ENCODE results near the gene ISYNA1. TPM values are rescaled to one million over a fixed set of nuclear protein-coding genes. Genes with fewer than 3 reads are reported as not detected.

ISYNA1 gene
- total and polyA plus RNA-seq, 2 of the 13 experiments (the other 11 are each of a cell fraction or from before 2014, with no cell fraction given), result 29.6 to 48.5 TPM

DNA sequence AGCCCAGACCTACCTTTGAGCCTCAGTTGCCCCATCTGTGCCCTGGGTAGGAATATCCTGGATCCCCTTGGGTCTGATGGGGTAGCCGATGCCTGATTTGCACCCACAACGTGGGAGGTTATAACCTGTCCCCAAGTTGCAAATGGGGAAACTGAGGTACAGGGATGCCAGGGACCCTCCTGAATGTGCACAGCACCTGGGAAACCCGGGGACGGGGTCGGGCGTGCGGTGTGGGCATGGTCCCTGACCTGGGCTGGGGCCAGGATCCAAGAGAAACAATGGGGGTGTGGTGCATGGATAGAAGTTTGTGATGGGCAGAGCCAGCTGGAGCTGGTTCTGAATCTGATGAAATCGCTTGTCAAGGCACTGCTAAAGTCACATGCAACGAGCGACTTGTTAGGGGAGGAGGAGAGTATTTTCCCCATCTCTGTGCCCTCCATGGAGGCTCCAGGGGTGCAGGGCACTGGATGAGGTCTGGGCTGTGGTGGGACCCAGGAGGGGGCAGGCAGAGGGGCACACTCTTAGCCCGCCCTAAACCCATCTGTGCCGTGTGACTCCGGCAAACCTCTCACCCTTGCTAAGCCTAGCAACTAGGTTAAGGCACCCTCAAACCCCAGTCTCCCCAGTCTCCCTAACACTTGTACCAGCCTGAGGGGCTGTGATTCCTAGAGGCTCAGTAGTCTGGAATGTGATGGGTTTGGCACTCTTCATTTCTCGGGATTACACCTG lies 51.2 kb downstream of the ISYNA1 start (continued):
- TF ChIP-seq SP1 (IDR thresholded peaks at IDR 0.05) (no peak), SP1 (CRISPR knock-in tag; IDR thresholded peaks at IDR 0.05) (no peak), ZNF10 (CRISPR knock-in tag; IDR thresholded peaks at IDR 0.05; ENCODE audit: borderline replicate concordance, low read depth) (no peak), TAF15 (IDR thresholded peaks at IDR 0.05; ENCODE audit: low read depth, low read length, poor library complexity, severe bottlenecking) (no peak), SRSF1 (optimal IDR thresholded peaks at IDR 0.05; ENCODE audit: low read depth, low read length) (peak; percentile 4), ZNF878 (CRISPR knock-in tag; IDR thresholded peaks at IDR 0.05) (peak; percentile 4; the same call in 1 of the 2 replicates), AKAP8 (CRISPR knock-in tag; IDR thresholded peaks at IDR 0.05) (peak; percentile 47; the same call in 1 of the 2 replicates), PAF1 (CRISPR knock-in tag; IDR thresholded peaks at IDR 0.05) (peak; percentile 80), ZC3H13 (CRISPR knock-in tag; IDR thresholded peaks at IDR 0.05) (peak; percentile 25; the same call in 1 of the 2 replicates), IRX3 (CRISPR knock-in tag; IDR thresholded peaks at IDR 0.05; ENCODE audit: borderline replicate concordance, low read depth) (peak; percentile 15; the same call in 1 of the 2 replicates), MAFG (CRISPR knock-in tag; IDR thresholded peaks at IDR 0.05) (no peak), ZNF777 (CRISPR knock-in tag; IDR thresholded peaks at IDR 0.05) (peak; percentile 19; the same call in 1 of the 2 replicates)
- TF ChIP-seq, protein P1, sequence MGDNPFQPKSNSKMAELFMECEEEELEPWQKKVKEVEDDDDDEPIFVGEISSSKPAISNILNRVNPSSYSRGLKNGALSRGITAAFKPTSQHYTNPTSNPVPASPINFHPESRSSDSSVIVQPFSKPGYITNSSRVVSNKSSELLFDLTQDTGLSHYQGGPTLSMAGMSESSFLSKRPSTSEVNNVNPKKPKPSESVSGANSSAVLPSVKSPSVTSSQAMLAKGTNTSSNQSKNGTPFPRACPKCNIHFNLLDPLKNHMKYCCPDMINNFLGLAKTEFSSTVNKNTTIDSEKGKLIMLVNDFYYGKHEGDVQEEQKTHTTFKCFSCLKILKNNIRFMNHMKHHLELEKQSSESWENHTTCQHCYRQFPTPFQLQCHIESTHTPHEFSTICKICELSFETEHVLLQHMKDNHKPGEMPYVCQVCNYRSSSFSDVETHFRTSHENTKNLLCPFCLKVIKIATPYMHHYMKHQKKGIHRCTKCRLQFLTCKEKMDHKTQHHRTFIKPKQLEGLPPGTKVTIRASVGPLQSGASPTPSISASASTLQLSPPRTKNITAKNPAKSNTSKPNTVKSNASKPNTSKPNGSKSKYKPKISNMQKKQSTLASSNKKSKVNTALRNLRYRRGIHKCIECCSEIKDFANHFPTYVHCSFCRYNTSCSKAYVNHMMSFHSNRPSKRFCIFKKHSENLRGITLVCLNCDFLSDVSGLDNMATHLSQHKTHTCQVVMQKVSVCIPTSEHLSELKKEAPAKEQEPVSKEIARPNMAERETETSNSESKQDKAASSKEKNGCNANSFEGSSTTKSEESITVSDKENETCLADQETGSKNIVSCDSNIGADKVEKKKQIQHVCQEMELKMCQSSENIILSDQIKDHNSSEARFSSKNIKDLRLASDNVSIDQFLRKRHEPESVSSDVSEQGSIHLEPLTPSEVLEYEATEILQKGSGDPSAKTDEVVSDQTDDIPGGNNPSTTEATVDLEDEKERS (CRISPR knock-in tag; IDR thresholded peaks at IDR 0.05), result peak; percentile 11; the same call in 1 of the 2 replicates
- TF ChIP-seq, protein P2, sequence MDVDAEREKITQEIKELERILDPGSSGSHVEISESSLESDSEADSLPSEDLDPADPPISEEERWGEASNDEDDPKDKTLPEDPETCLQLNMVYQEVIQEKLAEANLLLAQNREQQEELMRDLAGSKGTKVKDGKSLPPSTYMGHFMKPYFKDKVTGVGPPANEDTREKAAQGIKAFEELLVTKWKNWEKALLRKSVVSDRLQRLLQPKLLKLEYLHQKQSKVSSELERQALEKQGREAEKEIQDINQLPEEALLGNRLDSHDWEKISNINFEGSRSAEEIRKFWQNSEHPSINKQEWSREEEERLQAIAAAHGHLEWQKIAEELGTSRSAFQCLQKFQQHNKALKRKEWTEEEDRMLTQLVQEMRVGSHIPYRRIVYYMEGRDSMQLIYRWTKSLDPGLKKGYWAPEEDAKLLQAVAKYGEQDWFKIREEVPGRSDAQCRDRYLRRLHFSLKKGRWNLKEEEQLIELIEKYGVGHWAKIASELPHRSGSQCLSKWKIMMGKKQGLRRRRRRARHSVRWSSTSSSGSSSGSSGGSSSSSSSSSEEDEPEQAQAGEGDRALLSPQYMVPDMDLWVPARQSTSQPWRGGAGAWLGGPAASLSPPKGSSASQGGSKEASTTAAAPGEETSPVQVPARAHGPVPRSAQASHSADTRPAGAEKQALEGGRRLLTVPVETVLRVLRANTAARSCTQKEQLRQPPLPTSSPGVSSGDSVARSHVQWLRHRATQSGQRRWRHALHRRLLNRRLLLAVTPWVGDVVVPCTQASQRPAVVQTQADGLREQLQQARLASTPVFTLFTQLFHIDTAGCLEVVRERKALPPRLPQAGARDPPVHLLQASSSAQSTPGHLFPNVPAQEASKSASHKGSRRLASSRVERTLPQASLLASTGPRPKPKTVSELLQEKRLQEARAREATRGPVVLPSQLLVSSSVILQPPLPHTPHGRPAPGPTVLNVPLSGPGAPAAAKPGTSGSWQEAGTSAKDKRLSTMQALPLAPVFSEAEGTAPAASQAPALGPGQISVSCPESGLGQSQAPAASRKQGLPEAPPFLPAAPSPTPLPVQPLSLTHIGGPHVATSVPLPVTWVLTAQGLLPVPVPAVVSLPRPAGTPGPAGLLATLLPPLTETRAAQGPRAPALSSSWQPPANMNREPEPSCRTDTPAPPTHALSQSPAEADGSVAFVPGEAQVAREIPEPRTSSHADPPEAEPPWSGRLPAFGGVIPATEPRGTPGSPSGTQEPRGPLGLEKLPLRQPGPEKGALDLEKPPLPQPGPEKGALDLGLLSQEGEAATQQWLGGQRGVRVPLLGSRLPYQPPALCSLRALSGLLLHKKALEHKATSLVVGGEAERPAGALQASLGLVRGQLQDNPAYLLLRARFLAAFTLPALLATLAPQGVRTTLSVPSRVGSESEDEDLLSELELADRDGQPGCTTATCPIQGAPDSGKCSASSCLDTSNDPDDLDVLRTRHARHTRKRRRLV (CRISPR knock-in tag; IDR thresholded peaks at IDR 0.05), result peak; percentile 54; the same call in 1 of the 2 replicates
- TF ChIP-seq, protein P3, sequence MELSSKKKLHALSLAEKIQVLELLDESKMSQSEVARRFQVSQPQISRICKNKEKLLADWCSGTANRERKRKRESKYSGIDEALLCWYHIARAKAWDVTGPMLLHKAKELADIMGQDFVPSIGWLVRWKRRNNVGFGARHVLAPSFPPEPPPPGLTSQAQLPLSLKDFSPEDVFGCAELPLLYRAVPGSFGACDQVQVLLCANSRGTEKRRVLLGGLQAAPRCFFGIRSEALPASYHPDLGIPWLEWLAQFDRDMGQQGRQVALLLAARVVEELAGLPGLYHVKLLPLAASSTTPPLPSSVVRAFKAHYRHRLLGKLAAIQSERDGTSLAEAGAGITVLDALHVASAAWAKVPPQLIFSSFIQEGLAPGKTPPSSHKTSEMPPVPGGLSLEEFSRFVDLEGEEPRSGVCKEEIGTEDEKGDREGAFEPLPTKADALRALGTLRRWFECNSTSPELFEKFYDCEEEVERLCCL (CRISPR knock-in tag; IDR thresholded peaks at IDR 0.05; ENCODE audit: borderline replicate concordance), result no peak; the same call in 1 of the 2 replicates
- TF ChIP-seq, protein P4, sequence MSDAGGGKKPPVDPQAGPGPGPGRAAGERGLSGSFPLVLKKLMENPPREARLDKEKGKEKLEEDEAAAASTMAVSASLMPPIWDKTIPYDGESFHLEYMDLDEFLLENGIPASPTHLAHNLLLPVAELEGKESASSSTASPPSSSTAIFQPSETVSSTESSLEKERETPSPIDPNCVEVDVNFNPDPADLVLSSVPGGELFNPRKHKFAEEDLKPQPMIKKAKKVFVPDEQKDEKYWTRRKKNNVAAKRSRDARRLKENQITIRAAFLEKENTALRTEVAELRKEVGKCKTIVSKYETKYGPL (CRISPR knock-in tag; IDR thresholded peaks at IDR 0.05), result no peak
- TF ChIP-seq, protein P5, sequence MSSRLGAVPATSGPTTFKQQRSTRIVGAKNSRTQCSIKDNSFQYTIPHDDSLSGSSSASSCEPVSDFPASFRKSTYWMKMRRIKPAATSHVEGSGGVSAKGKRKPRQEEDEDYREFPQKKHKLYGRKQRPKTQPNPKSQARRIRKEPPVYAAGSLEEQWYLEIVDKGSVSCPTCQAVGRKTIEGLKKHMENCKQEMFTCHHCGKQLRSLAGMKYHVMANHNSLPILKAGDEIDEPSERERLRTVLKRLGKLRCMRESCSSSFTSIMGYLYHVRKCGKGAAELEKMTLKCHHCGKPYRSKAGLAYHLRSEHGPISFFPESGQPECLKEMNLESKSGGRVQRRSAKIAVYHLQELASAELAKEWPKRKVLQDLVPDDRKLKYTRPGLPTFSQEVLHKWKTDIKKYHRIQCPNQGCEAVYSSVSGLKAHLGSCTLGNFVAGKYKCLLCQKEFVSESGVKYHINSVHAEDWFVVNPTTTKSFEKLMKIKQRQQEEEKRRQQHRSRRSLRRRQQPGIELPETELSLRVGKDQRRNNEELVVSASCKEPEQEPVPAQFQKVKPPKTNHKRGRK (CRISPR knock-in tag; IDR thresholded peaks at IDR 0.05), result no peak
